Prostate gland (tissue), 2 donors: ENCODE data around the gene CPLX4. TPM values are rescaled to one million over a fixed set of nuclear protein-coding genes. Genes with fewer than 3 reads are reported as not detected.

Experiments
- DNase-seq: peaks from one replicate; pipeline ENCODE4 v3.0.0-alpha.2; 2019; ENCODE audit warnings: low spot score
- H3K27ac ChIP-seq, 2 donors: fragments of 200-600 bp; sonication (generic); 2 replicates each; pipeline ENCODE4 v1.5.1; 2017 to 2019
- H3K27me3 ChIP-seq: fragments of 200-600 bp; sonication (generic); replicated peaks from 2 replicates; pipeline ENCODE4 v1.5.1; 2019; ENCODE audit not compliant: insufficient read depth
- H3K36me3 ChIP-seq, 2 donors: fragments of 200-600 bp; sonication (generic); 1 replicate in 1 of 2; 2 replicates in 1 of 2; pipeline versions ENCODE4 v1.5.1 to v1.8.1; 2017 to 2019
- H3K4me1 ChIP-seq: fragments of 200-600 bp; sonication (generic); replicated peaks from 2 replicates; pipeline ENCODE4 v1.5.1; 2019
- H3K4me3 ChIP-seq, 2 donors: fragments of 200-600 bp; sonication (generic); 2 replicates each; pipeline ENCODE4 v1.5.1; 2017 to 2019
- H3K9me3 ChIP-seq: fragments of 200-600 bp; sonication (generic); 2 replicates; pipeline ENCODE4 v1.5.1; 2017
- POLR2A ChIP-seq: fragments of 450-650 bp; IDR thresholded peaks from one replicate; pipeline ENCODE4 v1.6.1; 2016; ENCODE audit warnings: antibody characterized with exemption, mild to moderate bottlenecking
- POLR2AphosphoS5 ChIP-seq: sonication (generic); formaldehyde crosslinking; IDR thresholded peaks from one replicate; pipeline ENCODE4 v1.6.1; 2017; ENCODE audit warnings: antibody characterized with exemption
- WGBS: methylation state at CpG from one replicate; pipeline ENCODE4 v1.1.5; 2018; 5-methylcytosine and 5-hydroxymethylcytosine counted together
- intact Hi-C: fragments of 100-400 bp; cut with DNase I; formaldehyde crosslinking; loops from one replicate; pipeline ENCODE4 v1.14.2; 2022
- total RNA-seq, 2 donors: library from RNA; depleted of rRNA; stranded (reverse); fragments of >200 nt; gene quantifications; one replicate each; pipeline ENCODE4 v1.1.0, GENCODE V29; 2016
- TF ChIP-seq, protein P1 (sequence below), 4 experiments: fragments of 200-600 bp in 2 of 4; fragments of 450-650 bp in 2 of 4; sonication (generic) in 2 of 4; IDR thresholded peaks; 1 replicate in 3 of 4; 2 replicates in 1 of 4; pipeline ENCODE4 v1.5.1; 2016 to 2019; ENCODE audit warnings: antibody characterized with exemption in 4 of 4, mild to moderate bottlenecking in 2 of 4, moderate library complexity in 2 of 4

CPLX4 gene
- total RNA-seq, 2 donors from 2014 or later, result not detected

DNA sequence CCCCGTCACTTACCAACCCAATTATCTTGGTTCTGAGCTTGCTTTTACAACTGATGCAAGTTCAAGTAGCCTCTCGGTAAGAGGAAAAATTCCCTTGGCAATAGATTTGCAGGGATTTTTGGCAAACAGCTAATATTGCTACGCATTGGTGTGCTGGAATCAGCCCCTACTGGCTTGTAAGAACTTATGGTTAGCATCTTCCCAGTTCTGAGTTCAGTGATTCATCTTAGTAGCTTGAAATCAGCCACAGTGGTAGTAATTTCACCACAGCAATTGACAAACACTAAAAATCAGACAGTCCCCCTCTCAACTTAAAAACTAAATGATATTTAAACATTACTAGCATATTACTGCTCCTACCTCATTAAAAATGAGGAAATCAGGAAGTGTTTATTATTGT, 39.3 kb downstream of the CPLX4 start:
- no peak overlapping the region for H3K4me3 ChIP-seq
- TF ChIP-seq POLR2AphosphoS5, result no peak
- no peak for TF ChIP-seq POLR2A
- TF ChIP-seq, protein P1, sequence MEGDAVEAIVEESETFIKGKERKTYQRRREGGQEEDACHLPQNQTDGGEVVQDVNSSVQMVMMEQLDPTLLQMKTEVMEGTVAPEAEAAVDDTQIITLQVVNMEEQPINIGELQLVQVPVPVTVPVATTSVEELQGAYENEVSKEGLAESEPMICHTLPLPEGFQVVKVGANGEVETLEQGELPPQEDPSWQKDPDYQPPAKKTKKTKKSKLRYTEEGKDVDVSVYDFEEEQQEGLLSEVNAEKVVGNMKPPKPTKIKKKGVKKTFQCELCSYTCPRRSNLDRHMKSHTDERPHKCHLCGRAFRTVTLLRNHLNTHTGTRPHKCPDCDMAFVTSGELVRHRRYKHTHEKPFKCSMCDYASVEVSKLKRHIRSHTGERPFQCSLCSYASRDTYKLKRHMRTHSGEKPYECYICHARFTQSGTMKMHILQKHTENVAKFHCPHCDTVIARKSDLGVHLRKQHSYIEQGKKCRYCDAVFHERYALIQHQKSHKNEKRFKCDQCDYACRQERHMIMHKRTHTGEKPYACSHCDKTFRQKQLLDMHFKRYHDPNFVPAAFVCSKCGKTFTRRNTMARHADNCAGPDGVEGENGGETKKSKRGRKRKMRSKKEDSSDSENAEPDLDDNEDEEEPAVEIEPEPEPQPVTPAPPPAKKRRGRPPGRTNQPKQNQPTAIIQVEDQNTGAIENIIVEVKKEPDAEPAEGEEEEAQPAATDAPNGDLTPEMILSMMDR (IDR thresholded peaks at IDR 0.05), result no peak
- no peaks in the 10 kb centered on the region for H3K4me1 ChIP-seq
- H3K27me3 ChIP-seq, result peaks cover 7% of the 10 kb centered on the region
- no peak overlapping the region for H3K27ac ChIP-seq
- intact Hi-C loops, result no loop called here
- 64% methylated on average over 3 of the region's 3 CpGs for WGBS
- H3K36me3 ChIP-seq, result no peaks in the 10 kb centered on the region
- H3K9me3 ChIP-seq, result no peaks in the 10 kb centered on the region
- DNase-seq, result no peak

DNA sequence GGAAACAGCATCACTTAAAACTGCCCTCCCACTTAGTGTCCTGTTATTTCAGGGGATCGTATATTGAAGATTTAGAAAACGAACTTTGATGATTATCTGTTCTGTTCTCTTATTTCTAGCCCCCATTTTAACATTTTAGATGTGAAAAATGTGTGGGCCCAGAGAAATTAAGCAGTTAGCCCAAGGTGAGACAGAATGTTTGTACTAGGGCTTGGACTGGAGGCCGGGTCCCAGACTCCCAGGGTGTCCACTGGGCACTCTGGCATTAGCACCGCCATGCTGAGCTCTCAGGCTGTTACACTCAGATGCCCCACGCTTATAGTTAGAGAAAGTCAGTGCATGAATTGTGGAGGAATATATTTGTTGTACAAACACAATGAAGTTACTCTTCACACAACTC, 39.7 kb downstream of the CPLX4 start:
- TF ChIP-seq, protein P1 (IDR thresholded peaks at IDR 0.05), result no peak
- TF ChIP-seq POLR2AphosphoS5 (no peak), POLR2A (no peak)

DNA sequence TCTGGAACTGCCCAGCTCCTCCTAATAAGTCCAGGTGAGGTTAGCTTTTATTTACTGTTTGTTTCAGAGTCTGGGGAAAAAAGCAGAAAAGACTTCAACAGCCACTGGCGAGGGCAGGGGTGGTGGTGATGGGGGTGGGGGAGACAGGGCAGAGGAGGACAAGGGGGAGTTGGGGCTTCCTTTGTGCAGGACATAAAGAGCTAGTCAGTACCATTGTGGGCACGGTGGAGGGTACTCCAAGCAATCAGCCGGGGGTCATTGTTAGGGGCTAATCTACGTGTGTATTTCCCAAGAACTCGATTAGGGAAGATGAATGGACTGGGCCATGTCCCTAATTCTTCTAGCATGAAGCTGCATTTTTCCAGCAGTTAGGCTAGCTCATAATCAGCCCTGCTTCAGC, 42.4 kb downstream of the CPLX4 start:
- TF ChIP-seq POLR2A (no peak), POLR2AphosphoS5 (no peak)
- TF ChIP-seq, protein P1 (IDR thresholded peaks at IDR 0.05), result no peak
- WGBS, result 40% methylated on average over 5 of the region's 5 CpGs
- no peaks in the 10 kb centered on the region for H3K36me3 ChIP-seq
- intact Hi-C loops, result no loop called here
- H3K9me3 ChIP-seq, result no peaks in the 10 kb centered on the region
- H3K4me1 ChIP-seq, result no peaks in the 10 kb centered on the region
- H3K27ac ChIP-seq, result no peak overlapping the region
- H3K4me3 ChIP-seq, result no peak overlapping the region
- DNase-seq, result no peak
- H3K27me3 ChIP-seq, result peaks cover 23% of the 10 kb centered on the region

More for the DNA sequence above, 39.7 kb downstream of the CPLX4 start:
- intact Hi-C loops, result no loop called here
- Histone ChIP-seq H3K4me3 (no peak overlapping the region), H3K36me3 (no peaks in the 10 kb centered on the region), H3K4me1 (no peaks in the 10 kb centered on the region), H3K9me3 (no peaks in the 10 kb centered on the region), H3K27me3 (peaks cover 11% of the 10 kb centered on the region), H3K27ac (no peak overlapping the region)
- 73% methylated on average over 5 of the region's 5 CpGs for WGBS
- DNase-seq, result no peak

DNA sequence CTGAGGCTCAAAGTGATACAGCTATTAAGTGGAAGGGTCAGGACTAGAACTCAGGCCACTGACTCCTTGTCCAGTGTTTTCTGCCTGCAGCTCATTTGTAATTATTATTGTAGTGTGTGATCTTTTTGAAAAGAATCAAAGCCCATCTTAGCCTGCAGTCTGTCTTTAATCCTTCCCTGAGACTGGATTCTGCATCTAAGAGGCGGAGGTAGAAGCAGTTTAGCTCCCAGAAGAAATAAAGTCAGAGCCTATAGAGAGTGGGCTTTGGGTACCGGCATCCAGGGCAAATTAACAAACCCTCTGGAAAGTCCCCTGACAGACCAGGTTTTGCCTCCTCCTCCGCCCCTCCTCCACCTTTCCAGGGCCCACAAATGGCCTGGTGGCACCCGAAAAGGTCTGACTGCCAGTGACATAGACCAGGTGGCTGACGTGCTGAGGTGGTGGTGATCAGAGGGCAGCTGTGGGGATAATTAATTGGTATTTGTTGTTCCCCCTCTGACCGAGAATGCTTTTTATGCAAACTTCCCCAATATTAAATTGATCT, 43.0 kb downstream of the CPLX4 start:
- Histone ChIP-seq H3K27me3 (peaks cover 29% of the 10 kb centered on the region), H3K4me3 (no peak overlapping the region), H3K36me3 (no peaks in the 10 kb centered on the region), H3K27ac (no peak overlapping the region), H3K4me1 (no peaks in the 10 kb centered on the region), H3K9me3 (no peaks in the 10 kb centered on the region)
- TF ChIP-seq POLR2AphosphoS5, result no peak
- TF ChIP-seq POLR2A, result no peak
- TF ChIP-seq, protein P1 (IDR thresholded peaks at IDR 0.05), result no peak
- intact Hi-C loops, result no loop called here
- no peak for DNase-seq
- 37% methylated on average over 6 of the region's 6 CpGs for WGBS

DNA sequence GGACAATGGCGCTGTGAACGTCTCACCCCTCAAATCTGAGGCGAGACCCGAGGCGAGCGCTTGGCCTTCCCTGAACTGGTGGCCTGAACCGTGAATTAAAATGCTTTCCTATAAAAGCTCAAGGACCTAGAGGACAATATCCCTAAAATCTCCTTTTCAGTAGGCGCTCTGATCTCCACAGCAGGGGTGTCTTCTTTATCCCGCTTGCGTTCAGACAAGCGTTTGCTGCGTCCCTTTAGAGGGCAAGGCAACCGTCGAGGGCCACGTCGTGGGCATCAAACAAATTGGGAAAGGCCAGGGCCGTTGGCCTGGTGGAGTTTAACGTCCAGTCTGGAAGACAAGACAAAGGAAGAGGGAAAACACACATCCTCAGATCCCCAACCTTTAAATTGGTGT, 43.9 kb downstream of the CPLX4 start:
- no peak overlapping the region for H3K27ac ChIP-seq
- H3K27me3 ChIP-seq, result peaks cover 29% of the 10 kb centered on the region
- no peaks in the 10 kb centered on the region for H3K4me1 ChIP-seq
- TF ChIP-seq POLR2AphosphoS5 (no peak), POLR2A (no peak)
- TF ChIP-seq, protein P1 (IDR thresholded peaks at IDR 0.05), result no peak
- no peaks in the 10 kb centered on the region for H3K36me3 ChIP-seq
- intact Hi-C loops, result no loop called here
- DNase-seq, result no peak
- 19% methylated on average over 18 of the region's 18 CpGs for WGBS
- no peak overlapping the region for H3K4me3 ChIP-seq
- H3K9me3 ChIP-seq, result no peaks in the 10 kb centered on the region
